Astrocyte (in vitro differentiated cells and primary cell): ENCODE results near the gene NCBP2. TPM values are rescaled to one million over a fixed set of nuclear protein-coding genes. Genes with fewer than 3 reads are reported as not detected.

Experiments used
- DNase-seq: peaks from one replicate; pipeline ENCODE4 v3.0.0-alpha.2; 2010; ENCODE audit warnings: low read depth
- FAIRE-seq: peaks from 2 replicates; lab custom pipeline; 2011; peaks lifted over from hg19 to GRCh38; lab: Jason Lieb, UNC
- H2AFZ ChIP-seq: 2 replicates; pipeline ENCODE4 v1.6.0; 2012; ENCODE audit warnings: low read depth, low read length, inconsistent platforms
- H3K27ac ChIP-seq: 2 replicates; pipeline ENCODE4 v1.5.1; 2011; ENCODE audit warnings: low read depth, low read length, inconsistent platforms
- H3K27me3 ChIP-seq: 2 replicates; pipeline ENCODE4 v1.6.0; 2011; ENCODE audit warnings: low read length, inconsistent platforms; ENCODE audit not compliant: insufficient read depth
- H3K36me3 ChIP-seq: 2 replicates; pipeline ENCODE4 v1.5.1; 2011; ENCODE audit warnings: low read length, inconsistent platforms; ENCODE audit not compliant: insufficient read depth
- H3K4me1 ChIP-seq: 2 replicates; pipeline ENCODE4 v1.5.1; 2011; ENCODE audit warnings: low read length, inconsistent platforms; ENCODE audit not compliant: insufficient read depth
- H3K4me2 ChIP-seq: 2 replicates; pipeline ENCODE4 v1.6.0; 2012; ENCODE audit warnings: low read length, inconsistent platforms
- H3K4me3 ChIP-seq: 2 replicates; pipeline ENCODE4 v1.5.1; 2011; ENCODE audit warnings: low read depth, mild to moderate bottlenecking, low read length, inconsistent platforms; ENCODE audit not compliant: insufficient read depth
- H3K79me2 ChIP-seq: 2 replicates; pipeline ENCODE4 v1.6.0; 2012; ENCODE audit warnings: mild to moderate bottlenecking, low read length, inconsistent platforms; ENCODE audit not compliant: insufficient read depth
- H3K9ac ChIP-seq: 2 replicates; pipeline ENCODE4 v1.6.0; 2012; ENCODE audit warnings: mild to moderate bottlenecking, low read length, inconsistent platforms
- H3K9me3 ChIP-seq: 2 replicates; pipeline ENCODE4 v1.5.1; 2012; ENCODE audit warnings: low read depth, mild to moderate bottlenecking, low read length, inconsistent platforms; ENCODE audit not compliant: insufficient read depth
- H4K20me1 ChIP-seq: 2 replicates; pipeline ENCODE4 v1.6.0; 2012; ENCODE audit warnings: low read length, inconsistent platforms; ENCODE audit not compliant: insufficient read depth
- H3K27ac Mint-ChIP-seq: one replicate; pipeline ENCODE4 v1.8.0; 2021; ENCODE audit warnings: mild to moderate bottlenecking, mixed read lengths; ENCODE audit not compliant: unreplicated experiment
- H3K27me3 Mint-ChIP-seq: one replicate; pipeline ENCODE4 v1.8.0; 2021; ENCODE audit warnings: low read depth, mixed read lengths; ENCODE audit not compliant: unreplicated experiment
- H3K36me3 Mint-ChIP-seq: one replicate; pipeline ENCODE4 v1.8.0; 2021; ENCODE audit warnings: low read depth, mixed read lengths; ENCODE audit not compliant: unreplicated experiment
- H3K4me1 Mint-ChIP-seq: one replicate; pipeline ENCODE4 v1.8.0; 2021; ENCODE audit warnings: low read depth, mixed read lengths; ENCODE audit not compliant: unreplicated experiment
- H3K4me3 Mint-ChIP-seq: one replicate; pipeline ENCODE4 v1.8.0; 2021; ENCODE audit warnings: mild to moderate bottlenecking, moderate library complexity, mixed read lengths; ENCODE audit not compliant: unreplicated experiment
- H3K9me3 Mint-ChIP-seq: one replicate; pipeline ENCODE4 v1.8.0; 2021; ENCODE audit warnings: mild to moderate bottlenecking, mixed read lengths; ENCODE audit not compliant: unreplicated experiment
- CTCF ChIP-seq: IDR thresholded peaks from 2 replicates; pipeline ENCODE4 v1.5.1; 2011; ENCODE audit warnings: low read depth, mild to moderate bottlenecking, inconsistent platforms, low read length, moderate library complexity; ENCODE audit not compliant: insufficient read depth
- EZH2 ChIP-seq: IDR thresholded peaks from 2 replicates; pipeline ENCODE4 v1.6.1; 2012; ENCODE audit warnings: mild to moderate bottlenecking, low read length, inconsistent platforms; ENCODE audit not compliant: insufficient read depth
- total RNA-seq: library from RNA; stranded (reverse); gene quantifications from 2 replicates; pipeline ENCODE4 v1.2.1, GENCODE V29; 2021

The NCBP2 gene
- total RNA-seq, 1 donor from 2014 or later = 90.6 TPM

DNA sequence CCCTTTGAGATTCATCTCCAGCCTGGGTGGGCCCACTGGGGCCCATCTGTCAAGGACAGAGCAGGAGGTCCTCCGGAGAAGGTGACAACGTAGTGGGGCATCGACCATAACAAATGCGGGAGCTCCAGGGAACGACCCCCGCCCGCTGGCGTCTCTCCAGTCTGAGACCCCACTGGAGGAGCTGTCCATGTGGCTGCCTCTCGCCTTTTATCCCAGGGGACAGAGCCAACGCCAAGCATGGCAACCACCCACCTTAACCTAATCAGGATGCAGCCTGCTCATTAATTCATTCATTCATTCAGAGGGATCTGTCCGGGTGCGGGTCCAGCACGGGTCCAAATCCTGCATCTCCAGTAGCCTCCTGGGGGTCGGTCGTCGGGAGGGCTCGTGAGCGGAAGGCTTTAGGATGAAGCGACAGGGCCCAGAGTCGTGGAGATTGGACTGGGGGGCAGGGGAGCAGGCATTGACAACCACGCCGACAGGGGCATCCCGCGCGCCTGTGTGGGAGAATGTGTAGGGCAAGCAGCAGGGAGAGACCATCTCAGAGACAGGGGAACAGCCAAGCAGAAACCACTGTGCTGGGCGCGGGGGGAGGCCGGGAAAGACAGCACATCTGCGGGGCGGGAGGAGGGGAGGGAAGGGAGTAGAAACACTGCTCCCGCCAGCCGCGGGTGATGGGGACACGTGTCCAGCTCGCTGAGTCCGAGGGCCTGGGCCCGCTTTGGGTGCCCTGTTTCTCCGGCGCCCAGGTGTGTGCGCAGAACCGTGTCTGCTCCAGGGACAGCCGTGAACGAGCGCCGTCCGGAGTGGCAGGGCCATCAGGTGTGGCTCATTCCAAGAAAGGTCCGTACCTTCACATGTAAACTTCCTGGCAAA is 24.4 kb upstream of the NCBP2 start:
- Histone ChIP-seq H3K4me3 (no peak overlapping the region), H3K27me3 (peaks cover 31% of the 10 kb centered on the region), H3K4me2 (peak overlapping the region; percentile 83), H3K9ac (no peak overlapping the region), H4K20me1 (no peaks in the 10 kb centered on the region), H3K36me3 (no peaks in the 10 kb centered on the region), H2AFZ (peak overlapping the region; percentile 26), H3K79me2 (no peaks in the 10 kb centered on the region), H3K27ac (no peak overlapping the region), H3K9me3 (peaks cover 4% of the 10 kb centered on the region), H3K4me1 (peaks cover 9% of the 10 kb centered on the region)
- H3K36me3 Mint-ChIP-seq = peaks cover 6% of the 10 kb centered on the region
- H3K4me1 Mint-ChIP-seq = no peaks in the 10 kb centered on the region
- H3K27ac Mint-ChIP-seq = no peak overlapping the region
- peaks cover 2% of the 10 kb centered on the region for H3K9me3 Mint-ChIP-seq
- no peak overlapping the region for H3K4me3 Mint-ChIP-seq
- peaks cover 61% of the 10 kb centered on the region for H3K27me3 Mint-ChIP-seq
- no peak for DNase-seq
- TF ChIP-seq EZH2 = no peak
- TF ChIP-seq CTCF = no peak
- no peak for FAIRE-seq

GRCh38 chr3:196965804-196966173 is 23.5 kb upstream of the NCBP2 start:
- no peak for FAIRE-seq

More at GRCh38 chr3:196965804-196966173, 23.5 kb upstream of the NCBP2 start:
- DNase-seq = no peak
- peaks cover 2% of the 10 kb centered on the region for H3K9me3 Mint-ChIP-seq
- H4K20me1 ChIP-seq = no peaks in the 10 kb centered on the region
- no peak overlapping the region for H2AFZ ChIP-seq
- no peak overlapping the region for H3K27ac Mint-ChIP-seq
- H3K9me3 ChIP-seq = no peaks in the 10 kb centered on the region
- no peak for TF ChIP-seq EZH2
- TF ChIP-seq CTCF = no peak
- no peak overlapping the region for H3K9ac ChIP-seq
- H3K4me1 Mint-ChIP-seq = no peaks in the 10 kb centered on the region
- H3K79me2 ChIP-seq = no peaks in the 10 kb centered on the region
- H3K27me3 Mint-ChIP-seq = peaks cover 57% of the 10 kb centered on the region
- no peak overlapping the region for H3K4me2 ChIP-seq
- no peak overlapping the region for H3K27ac ChIP-seq
- no peaks in the 10 kb centered on the region for H3K36me3 ChIP-seq
- no peak overlapping the region for H3K4me3 ChIP-seq
- peaks cover 6% of the 10 kb centered on the region for H3K36me3 Mint-ChIP-seq
- H3K27me3 ChIP-seq = peaks cover 36% of the 10 kb centered on the region
- H3K4me3 Mint-ChIP-seq = no peak overlapping the region
- peaks cover 9% of the 10 kb centered on the region for H3K4me1 ChIP-seq
